Colonic mucosa (tissue), 4 donors: ENCODE data around the gene GALNT17. TPM values are rescaled to one million over a fixed set of nuclear protein-coding genes. Genes with fewer than 3 reads are reported as not detected.

Source experiments
- DNase-seq: peaks from one replicate; pipeline ENCODE4 v3.0.0-alpha.2; 2020
- H3K27ac ChIP-seq: fragments of 200-600 bp; one replicate; pipeline ENCODE4 v1.8.0; 2021
- H3K27me3 ChIP-seq: fragments of 200-600 bp; one replicate; pipeline ENCODE4 v1.8.0; 2021
- H3K36me3 ChIP-seq: fragments of 200-600 bp; one replicate; pipeline ENCODE4 v1.8.0; 2021
- H3K4me1 ChIP-seq: fragments of 200-600 bp; one replicate; pipeline ENCODE4 v1.8.0; 2021; ENCODE audit warnings: mild to moderate bottlenecking
- H3K4me3 ChIP-seq: fragments of 200-600 bp; one replicate; pipeline ENCODE4 v1.8.0; 2021
- H3K9ac ChIP-seq, 2 donors: one replicate each; pipeline ENCODE4 v1.7.0; 2013; ENCODE audit warnings: control low read depth in 2 of 2, low read depth in 2 of 2, low read length in 2 of 2
- H3K9me3 ChIP-seq: fragments of 200-600 bp; one replicate; pipeline ENCODE4 v1.8.0; 2021
- CTCF ChIP-seq: fragments of 200-600 bp; IDR thresholded peaks from one replicate; pipeline ENCODE4 v1.8.0; 2022; ENCODE audit warnings: antibody characterized with exemption, mild to moderate bottlenecking
- intact Hi-C: fragments of 100-400 bp; cut with DNase I; formaldehyde crosslinking; loops from one replicate; pipeline ENCODE4 v1.14.1; 2022
- total RNA-seq, 2 donors: library from RNA; stranded (reverse); fragmentation: NEBNext Ultra II Directional in 1 of 2; extraction: Animal tissue kit (Norgen Biotek cat#: 25700) in 1 of 2; gene quantifications; one replicate each; pipeline ENCODE4 v1.2.1, GENCODE V29; 2021
- donor health status: healthy.
- donor health status: DM: no; HTN: no; CAD: no.
- donor health status: DM: no; HTN: no; CAD: no.

The GALNT17 gene
- total RNA-seq, 2 donors from 2014 or later = 0.37 to 1.3 TPM

- intact Hi-C loops = no loop called here
- Histone ChIP-seq H3K27ac (no peak overlapping the region), H3K4me1 (no peaks in the 10 kb centered on the region), H3K9me3 (no peaks in the 10 kb centered on the region), H3K4me3 (no peak overlapping the region), H3K36me3 (no peaks in the 10 kb centered on the region), H3K9ac (no peak overlapping the region), H3K27me3 (no peaks in the 10 kb centered on the region)
- no peak for DNase-seq
- no peak for TF ChIP-seq CTCF
Measured at GRCh38 chr7:71301167-71301566, 169.2 kb downstream of the GALNT17 start.

GRCh38 chr7:71303566-71303965 lies 171.6 kb downstream of the GALNT17 start:
- intact Hi-C loops = no loop called here
- Histone ChIP-seq H3K27me3 (no peaks in the 10 kb centered on the region), H3K4me3 (no peak overlapping the region), H3K9me3 (no peaks in the 10 kb centered on the region), H3K9ac (no peak overlapping the region), H3K36me3 (no peaks in the 10 kb centered on the region), H3K4me1 (no peaks in the 10 kb centered on the region), H3K27ac (no peak overlapping the region)
- TF ChIP-seq CTCF = no peak
- DNase-seq = no peak

- TF ChIP-seq CTCF = no peak
- Histone ChIP-seq H3K36me3 (no peaks in the 10 kb centered on the region), H3K27me3 (no peaks in the 10 kb centered on the region), H3K9ac (no peak overlapping the region), H3K4me3 (no peak overlapping the region), H3K4me1 (no peaks in the 10 kb centered on the region), H3K9me3 (no peaks in the 10 kb centered on the region), H3K27ac (no peak overlapping the region)
- DNase-seq = no peak
- intact Hi-C loops = no loop called here
Measured at GRCh38 chr7:71308096-71308495, 176.2 kb downstream of the GALNT17 start.

- intact Hi-C loops = no loop called here
- no peak for DNase-seq
- Histone ChIP-seq H3K36me3 (no peaks in the 10 kb centered on the region), H3K4me3 (no peak overlapping the region), H3K27ac (no peak overlapping the region), H3K27me3 (no peaks in the 10 kb centered on the region), H3K9ac (no peak overlapping the region), H3K4me1 (no peaks in the 10 kb centered on the region), H3K9me3 (no peaks in the 10 kb centered on the region)
- no peak for TF ChIP-seq CTCF
Measured at GRCh38 chr7:71311576-71311975, 179.6 kb downstream of the GALNT17 start.

GRCh38 chr7:71312755-71313490 lies 181.0 kb downstream of the GALNT17 start:
- no peaks in the 10 kb centered on the region for H3K9me3 ChIP-seq

More at GRCh38 chr7:71312755-71313490, 181.0 kb downstream of the GALNT17 start:
- no peak overlapping the region for H3K4me3 ChIP-seq
- no peaks in the 10 kb centered on the region for H3K36me3 ChIP-seq
- no peak overlapping the region for H3K27ac ChIP-seq
- no peak for TF ChIP-seq CTCF
- intact Hi-C loops = no loop called here
- H3K9ac ChIP-seq = no peak overlapping the region
- H3K4me1 ChIP-seq = no peaks in the 10 kb centered on the region
- no peaks in the 10 kb centered on the region for H3K27me3 ChIP-seq
- no peak for DNase-seq
